ENCODE results near the gene GLYATL1. TPM values are rescaled to one million over a fixed set of nuclear protein-coding genes. Genes with fewer than 3 reads are reported as not detected.
A peak's percentile ranks its signal among the peaks of the same experiment; 100 is the strongest.

GLYATL1 gene
- total RNA-seq, 2 experiments from 2014 or later, result 0.52 to 1.3 TPM

DNA sequence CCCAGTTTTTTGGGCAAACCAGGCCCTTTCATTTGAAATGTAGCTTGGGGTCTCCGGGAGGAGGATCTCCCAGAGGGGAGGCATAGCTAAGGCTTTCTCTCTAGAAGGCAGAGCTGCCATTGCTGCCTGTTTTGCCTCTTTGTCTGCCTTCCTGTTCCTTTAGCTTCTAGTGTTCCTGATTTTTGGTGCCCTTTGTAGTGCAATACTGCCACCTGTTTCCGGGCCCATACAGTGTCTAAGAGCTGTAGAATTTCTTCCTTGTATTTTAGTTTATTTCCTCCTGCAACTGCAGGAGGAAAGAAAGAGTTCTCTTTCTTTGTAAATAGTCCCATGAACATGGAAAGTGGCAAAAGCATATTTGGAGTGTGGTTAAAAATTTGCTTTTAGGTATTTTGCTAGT is 19.3 kb upstream of the GLYATL1 start:
- no peak for DNase-seq
- Mint-ChIP-seq H3K9me3 (peaks cover 19% of the 10 kb centered on the region), H3K27me3 (peaks cover 5% of the 10 kb centered on the region), H3K27ac (no peak overlapping the region), H3K4me3 (no peak overlapping the region), H3K36me3 (no peaks in the 10 kb centered on the region), H3K4me1 (peaks cover 10% of the 10 kb centered on the region)

DNA sequence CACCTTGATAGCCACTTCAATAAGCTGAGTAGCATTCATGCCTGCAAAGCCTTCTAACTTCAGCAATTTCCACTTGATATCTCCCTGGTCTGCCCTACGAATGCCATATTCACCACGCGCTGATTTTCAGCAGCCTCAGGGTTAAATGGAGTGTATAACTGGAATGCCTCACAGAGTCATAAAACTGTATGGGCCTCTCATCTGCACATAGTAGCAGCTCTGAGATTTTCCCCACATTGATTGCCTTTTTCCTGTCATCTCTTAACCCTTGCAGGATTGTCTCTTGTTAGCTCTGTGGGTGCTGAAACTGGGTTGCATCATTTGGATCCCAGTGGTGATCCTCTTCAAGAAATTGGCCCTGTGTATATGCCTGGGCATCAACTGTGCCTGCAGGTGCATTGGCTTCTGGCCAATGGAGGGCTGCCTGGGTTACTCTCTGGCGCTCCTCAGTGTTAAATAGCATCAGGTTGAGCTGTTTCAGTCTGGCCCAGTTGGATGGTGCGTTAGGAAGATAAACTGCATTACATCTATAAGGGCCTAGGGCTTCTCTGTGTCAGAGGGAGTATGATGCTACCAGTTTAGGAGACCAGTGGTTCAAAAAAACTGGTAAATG is 17.4 kb upstream of the GLYATL1 start:
- H3K9me3 Mint-ChIP-seq, result peaks cover 11% of the 10 kb centered on the region
- peaks cover 10% of the 10 kb centered on the region for H3K4me1 Mint-ChIP-seq
- DNase-seq, result no peak
- H3K4me3 Mint-ChIP-seq, result no peak overlapping the region
- H3K36me3 Mint-ChIP-seq, result no peaks in the 10 kb centered on the region
- peaks cover 5% of the 10 kb centered on the region for H3K27me3 Mint-ChIP-seq
- no peak overlapping the region for H3K27ac Mint-ChIP-seq

DNA sequence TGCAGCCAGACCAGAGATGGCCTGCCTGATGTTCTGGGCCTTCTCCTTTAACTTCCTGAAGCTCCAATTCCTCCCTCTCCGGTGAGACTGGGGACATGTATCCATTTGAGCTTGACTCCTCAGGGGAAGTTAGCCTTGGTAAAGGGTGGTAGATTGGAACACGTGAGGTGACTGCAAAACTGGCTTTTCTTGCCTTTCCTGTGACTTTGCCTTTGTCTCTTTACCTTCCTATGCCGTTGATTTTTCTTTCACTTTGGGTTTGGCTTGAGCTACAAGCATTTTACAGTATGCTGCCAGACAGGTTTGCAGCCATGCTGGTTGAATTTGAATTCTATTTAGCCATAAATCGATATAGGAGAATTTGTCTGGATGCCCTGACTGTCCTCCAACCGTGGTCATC is 16.8 kb upstream of the GLYATL1 start:
- peaks cover 5% of the 10 kb centered on the region for H3K27me3 Mint-ChIP-seq
- no peak for DNase-seq
- peaks cover 12% of the 10 kb centered on the region for H3K4me1 Mint-ChIP-seq
- H3K9me3 Mint-ChIP-seq, result peaks cover 5% of the 10 kb centered on the region
- H3K36me3 Mint-ChIP-seq, result no peaks in the 10 kb centered on the region
- H3K27ac Mint-ChIP-seq, result no peak overlapping the region
- no peak overlapping the region for H3K4me3 Mint-ChIP-seq

DNA sequence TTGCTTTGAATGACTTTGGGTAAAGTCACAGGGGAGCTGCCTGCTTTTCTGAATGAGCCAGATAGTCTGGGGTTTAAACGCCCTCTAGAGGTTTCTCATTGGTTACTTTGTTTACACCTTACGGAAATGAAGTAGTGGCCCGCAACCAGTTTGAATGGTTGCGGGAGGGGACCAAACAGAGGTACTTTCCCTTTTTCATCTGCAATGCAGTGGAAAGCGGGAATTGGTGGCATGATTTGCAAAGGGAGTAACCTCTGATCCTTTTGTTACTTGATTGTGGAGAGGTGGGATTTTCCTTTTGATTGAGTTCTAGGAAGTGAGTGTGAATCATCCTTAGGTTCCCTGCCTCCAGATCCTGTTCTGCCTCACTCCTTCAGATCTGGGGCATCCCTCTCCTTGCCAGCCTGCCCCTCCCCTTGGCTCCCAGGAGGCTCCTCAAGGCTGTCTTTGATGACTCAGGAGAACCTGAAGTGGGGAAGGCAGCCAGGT is 15.9 kb upstream of the GLYATL1 start:
- peaks cover 19% of the 10 kb centered on the region for H3K4me1 Mint-ChIP-seq
- H3K4me3 Mint-ChIP-seq, result peak overlapping the region; percentile 29
- no peak overlapping the region for H3K27ac Mint-ChIP-seq
- H3K36me3 Mint-ChIP-seq, result no peaks in the 10 kb centered on the region
- peaks cover 5% of the 10 kb centered on the region for H3K27me3 Mint-ChIP-seq
- peaks cover 1% of the 10 kb centered on the region for H3K9me3 Mint-ChIP-seq
- peak; percentile 11 for DNase-seq

DNA sequence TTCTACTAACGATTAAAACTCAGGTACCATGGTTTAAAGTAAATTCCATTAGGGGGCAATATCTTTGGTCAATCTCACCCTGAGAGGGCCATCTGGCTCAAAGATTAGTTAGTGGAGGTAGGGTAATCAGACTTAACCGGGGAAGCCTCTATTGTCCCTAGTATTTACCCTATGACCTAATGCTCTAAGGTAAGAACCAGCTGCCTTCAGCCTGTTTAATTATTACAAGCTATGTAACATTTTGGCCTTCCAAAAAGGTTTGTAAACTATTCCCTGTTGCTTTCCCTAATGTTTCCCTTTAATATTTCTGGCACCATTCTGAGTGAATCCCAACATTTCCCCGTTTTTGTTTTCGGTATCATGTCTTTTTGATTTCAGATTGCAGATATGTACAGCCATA is 15.1 kb upstream of the GLYATL1 start:
- H3K36me3 Mint-ChIP-seq, result no peaks in the 10 kb centered on the region
- H3K4me3 Mint-ChIP-seq, result no peak overlapping the region
- DNase-seq, result no peak
- peaks cover 22% of the 10 kb centered on the region for H3K4me1 Mint-ChIP-seq
- H3K9me3 Mint-ChIP-seq, result no peaks in the 10 kb centered on the region
- H3K27me3 Mint-ChIP-seq, result peaks cover 5% of the 10 kb centered on the region
- no peak overlapping the region for H3K27ac Mint-ChIP-seq

DNA sequence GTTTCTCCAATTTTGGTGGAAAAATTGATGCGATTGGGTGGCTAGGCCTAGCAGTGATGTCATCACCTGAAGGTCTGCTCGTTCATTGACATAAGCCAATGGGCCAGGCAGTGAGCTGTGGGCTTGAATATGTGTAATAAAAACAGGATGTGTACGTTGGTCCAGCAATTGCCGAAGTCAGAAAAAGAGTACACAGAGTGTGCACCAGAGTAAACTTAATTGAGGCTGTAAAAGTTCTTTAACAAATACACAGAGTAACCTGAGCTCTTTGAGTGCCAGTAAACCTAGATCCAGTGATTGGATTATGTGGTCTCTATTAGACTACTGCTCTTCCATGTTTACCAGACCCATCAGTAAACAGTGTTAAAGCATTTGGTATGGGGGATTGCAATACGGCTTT is 13.0 kb upstream of the GLYATL1 start:
- Mint-ChIP-seq H3K4me3 (no peak overlapping the region), H3K36me3 (no peaks in the 10 kb centered on the region), H3K27me3 (peaks cover 5% of the 10 kb centered on the region), H3K27ac (no peak overlapping the region), H3K4me1 (peaks cover 22% of the 10 kb centered on the region), H3K9me3 (no peaks in the 10 kb centered on the region)
- DNase-seq, result no peak

DNA sequence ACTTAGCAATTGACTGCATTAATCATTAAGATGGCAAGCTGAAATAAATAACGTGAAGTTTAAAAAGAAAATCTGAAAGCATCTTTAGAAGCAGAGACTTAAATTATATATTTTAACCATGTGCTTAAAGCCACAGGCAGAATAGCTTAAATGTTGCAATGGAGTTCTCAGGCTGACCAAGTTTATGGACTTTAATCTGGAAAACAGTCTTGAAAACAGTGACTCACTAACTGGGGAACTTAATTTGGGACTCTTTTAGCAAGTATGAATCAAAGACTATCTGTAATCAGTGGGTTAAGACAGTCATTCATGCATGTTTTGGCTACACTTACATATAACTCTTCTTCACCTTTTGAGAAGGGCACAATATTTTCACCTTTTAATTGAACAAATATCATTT is 12.6 kb upstream of the GLYATL1 start:
- DNase-seq, result no peak
- Mint-ChIP-seq H3K27me3 (peaks cover 5% of the 10 kb centered on the region), H3K4me1 (peaks cover 22% of the 10 kb centered on the region), H3K27ac (no peak overlapping the region), H3K36me3 (no peaks in the 10 kb centered on the region), H3K9me3 (no peaks in the 10 kb centered on the region), H3K4me3 (no peak overlapping the region)

DNA sequence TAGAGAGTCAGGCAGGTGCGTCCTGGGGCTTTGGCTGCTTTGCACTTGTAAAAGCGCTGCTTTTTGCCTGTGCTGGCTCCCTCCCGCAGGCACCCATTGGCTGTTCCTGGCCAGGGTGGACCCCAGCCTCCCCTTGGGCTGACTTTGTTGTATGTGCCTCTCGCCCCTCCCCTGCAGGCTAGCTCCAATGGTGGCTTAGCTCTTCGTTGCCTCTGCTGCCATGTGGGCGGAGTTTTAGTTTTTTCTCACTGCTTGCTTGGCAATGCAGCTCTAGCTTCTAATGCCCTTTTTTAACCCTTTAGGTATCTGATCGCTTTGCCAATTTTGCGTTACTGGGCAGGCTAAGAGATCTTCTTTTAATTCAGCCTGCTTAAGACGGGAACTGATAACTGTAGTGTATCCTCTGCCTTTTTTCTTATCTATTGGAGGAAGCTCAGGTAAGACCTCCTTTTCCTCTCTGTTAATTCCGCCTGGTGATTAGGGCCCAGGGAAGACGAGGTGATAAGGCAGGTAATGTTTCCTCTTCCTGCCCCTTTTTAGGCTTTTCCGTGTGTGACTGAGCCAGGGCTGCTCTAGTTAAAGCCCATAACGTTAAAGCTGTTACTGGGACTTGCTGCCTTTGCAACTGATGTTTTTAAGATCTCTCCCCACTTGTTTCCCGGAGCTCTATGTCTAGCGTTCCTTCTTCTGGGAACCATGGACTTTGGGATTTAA is 11.7 kb upstream of the GLYATL1 start:
- DNase-seq, result peak; percentile 40
- Mint-ChIP-seq H3K27ac (no peak overlapping the region), H3K27me3 (peaks cover 5% of the 10 kb centered on the region), H3K9me3 (no peaks in the 10 kb centered on the region), H3K4me1 (peaks cover 22% of the 10 kb centered on the region), H3K36me3 (no peaks in the 10 kb centered on the region), H3K4me3 (peak overlapping the region; percentile 46)

DNA sequence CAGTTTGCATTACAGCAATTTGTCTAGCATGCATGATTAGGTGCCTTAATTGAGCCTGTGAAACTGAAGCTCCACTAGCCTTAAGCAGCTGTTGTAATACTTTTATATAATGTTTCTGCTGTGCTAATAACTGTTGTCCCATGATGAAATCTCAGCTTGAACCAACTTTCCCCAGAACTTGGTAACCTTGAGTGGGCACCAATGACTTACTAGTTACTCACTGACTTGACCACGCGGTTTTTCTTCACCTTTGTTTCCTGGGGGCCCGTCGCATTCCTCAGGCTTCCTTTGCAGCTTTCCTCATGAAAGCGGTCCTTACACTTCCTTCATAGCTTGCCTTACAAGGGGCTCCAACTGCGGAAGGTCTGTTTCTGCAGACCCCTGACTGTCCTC is 11.2 kb upstream of the GLYATL1 start:
- DNase-seq, result no peak
- peak overlapping the region; percentile 46 for H3K4me3 Mint-ChIP-seq

DNA sequence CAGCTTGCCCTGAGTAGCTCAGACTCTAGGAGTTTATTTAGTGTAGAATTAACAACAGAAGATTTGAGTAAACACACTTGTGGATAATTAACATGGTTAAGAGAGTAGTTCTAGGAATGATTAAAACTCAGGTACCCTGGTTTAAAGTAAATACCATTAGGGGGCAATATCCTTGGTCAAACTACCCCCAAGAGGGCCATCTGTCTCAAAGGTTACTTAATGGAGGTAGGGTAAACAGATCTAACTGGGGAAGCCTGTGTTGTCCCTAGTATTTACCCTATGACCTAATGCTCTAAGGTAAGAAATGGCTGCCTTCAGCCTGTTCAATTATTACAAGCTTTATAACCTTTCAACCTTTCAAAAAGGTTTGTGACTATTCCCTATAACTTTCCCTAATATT is 10.6 kb upstream of the GLYATL1 start:
- DNase-seq, result no peak
- no peak overlapping the region for H3K27ac Mint-ChIP-seq
- no peak overlapping the region for H3K4me3 Mint-ChIP-seq
- peaks cover 11% of the 10 kb centered on the region for H3K4me1 Mint-ChIP-seq
- no peaks in the 10 kb centered on the region for H3K36me3 Mint-ChIP-seq
- no peaks in the 10 kb centered on the region for H3K9me3 Mint-ChIP-seq
- H3K27me3 Mint-ChIP-seq, result no peaks in the 10 kb centered on the region

More for the DNA sequence above, 11.2 kb upstream of the GLYATL1 start:
- Mint-ChIP-seq H3K4me1 (peaks cover 16% of the 10 kb centered on the region), H3K27me3 (peaks cover 3% of the 10 kb centered on the region), H3K36me3 (no peaks in the 10 kb centered on the region), H3K9me3 (no peaks in the 10 kb centered on the region), H3K27ac (no peak overlapping the region)

DNA sequence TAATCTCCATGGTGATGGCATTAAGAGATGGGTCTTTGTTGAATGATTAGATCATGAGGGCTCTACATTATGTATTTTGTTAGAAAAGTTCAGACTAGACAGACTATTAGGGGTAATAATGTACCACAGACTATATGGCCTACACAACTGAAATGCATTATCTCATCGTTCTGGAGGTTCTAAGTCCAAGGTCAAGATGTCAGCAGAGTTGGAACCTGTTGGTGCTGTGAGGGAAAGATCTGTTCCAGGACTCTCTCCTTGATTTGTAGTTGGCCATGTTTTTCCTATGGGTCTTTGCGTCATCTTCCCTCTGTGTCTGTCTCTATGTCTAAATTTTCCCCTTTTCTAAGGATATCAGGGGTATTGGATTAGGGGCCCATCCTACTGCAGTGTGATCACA is 8.4 kb upstream of the GLYATL1 start:
- Mint-ChIP-seq H3K4me1 (peaks cover 11% of the 10 kb centered on the region), H3K27ac (no peak overlapping the region), H3K4me3 (no peak overlapping the region), H3K27me3 (no peaks in the 10 kb centered on the region), H3K36me3 (no peaks in the 10 kb centered on the region), H3K9me3 (no peaks in the 10 kb centered on the region)
- DNase-seq, result no peak

DNA sequence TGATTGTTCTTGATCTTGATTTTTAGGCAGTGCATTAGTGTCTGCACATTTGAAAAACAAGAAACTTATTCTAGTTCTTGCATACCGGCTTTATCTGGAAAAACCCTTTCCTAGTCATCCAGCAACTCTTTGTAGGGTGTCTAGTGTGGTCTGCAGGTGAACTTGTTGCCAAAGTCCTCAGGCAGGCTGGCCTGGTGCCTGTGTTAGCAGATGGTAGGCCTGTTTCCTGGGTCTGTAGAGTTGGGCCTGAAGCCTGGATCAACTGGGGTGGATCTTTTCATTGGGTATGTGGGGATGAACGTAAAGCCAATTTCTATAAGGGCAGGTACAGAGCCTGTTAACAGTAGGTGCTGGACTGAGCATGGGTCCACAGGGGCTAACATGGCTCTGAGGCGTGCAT is 5.6 kb upstream of the GLYATL1 start:
- Mint-ChIP-seq H3K9me3 (no peaks in the 10 kb centered on the region), H3K4me1 (no peaks in the 10 kb centered on the region), H3K27me3 (no peaks in the 10 kb centered on the region), H3K27ac (no peak overlapping the region), H3K36me3 (no peaks in the 10 kb centered on the region), H3K4me3 (no peak overlapping the region)
- DNase-seq, result no peak

DNA sequence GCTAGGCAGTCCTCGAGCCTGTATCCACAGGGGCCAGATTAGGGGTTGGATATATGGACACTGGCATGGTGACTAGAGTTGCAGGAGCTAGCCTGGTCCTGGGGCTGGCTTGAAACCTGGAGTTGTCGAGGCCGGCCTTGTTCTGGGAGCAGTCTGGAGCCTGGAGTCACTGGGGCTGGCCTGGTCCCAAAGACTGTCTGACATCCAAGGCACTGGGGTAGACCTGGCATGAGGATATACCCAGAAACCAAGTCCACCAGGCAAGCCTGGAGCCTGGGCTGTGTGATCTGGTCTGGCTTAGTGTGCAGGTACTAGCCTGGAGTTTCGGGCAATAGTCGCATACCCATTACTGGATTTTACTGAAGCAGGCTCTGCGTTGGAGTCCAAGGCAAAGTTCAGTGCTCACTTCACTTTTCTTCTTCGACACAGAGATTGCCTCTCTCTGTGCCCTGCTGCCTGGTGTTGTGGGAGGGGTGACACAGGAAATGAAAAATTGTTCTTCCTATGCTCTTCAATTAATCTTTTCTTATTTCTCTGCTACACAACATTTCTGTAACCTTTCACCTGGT is 4.3 kb upstream of the GLYATL1 start:
- Mint-ChIP-seq H3K4me3 (no peak overlapping the region), H3K36me3 (no peaks in the 10 kb centered on the region), H3K27me3 (no peaks in the 10 kb centered on the region), H3K9me3 (no peaks in the 10 kb centered on the region), H3K4me1 (no peaks in the 10 kb centered on the region), H3K27ac (no peak overlapping the region)
- no peak for DNase-seq

DNA sequence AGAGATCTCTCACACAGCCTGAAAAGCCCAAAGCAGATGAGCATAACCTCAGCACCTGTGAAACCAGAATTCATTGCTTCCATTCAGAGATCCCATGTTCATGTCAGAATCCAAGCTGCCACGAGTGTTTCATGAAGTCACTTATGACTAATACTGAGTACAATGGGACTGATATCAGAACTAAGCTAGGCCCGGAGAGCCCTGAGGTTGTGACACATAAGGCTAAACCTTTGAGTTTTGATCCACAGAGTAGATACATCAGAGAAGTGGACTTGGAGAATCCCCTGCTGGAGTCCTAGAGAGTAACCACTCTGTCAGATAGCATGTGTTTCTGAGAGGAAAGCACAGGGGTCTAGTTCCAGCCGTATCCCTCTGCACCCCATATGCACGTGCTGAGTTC is 890 bp upstream of the GLYATL1 start:
- H3K36me3 Mint-ChIP-seq, result no peaks in the 10 kb centered on the region
- no peak overlapping the region for H3K27ac Mint-ChIP-seq
- no peaks in the 10 kb centered on the region for H3K4me1 Mint-ChIP-seq
- no peaks in the 10 kb centered on the region for H3K27me3 Mint-ChIP-seq
- no peak for DNase-seq
- no peak overlapping the region for H3K4me3 Mint-ChIP-seq
- no peaks in the 10 kb centered on the region for H3K9me3 Mint-ChIP-seq

DNA sequence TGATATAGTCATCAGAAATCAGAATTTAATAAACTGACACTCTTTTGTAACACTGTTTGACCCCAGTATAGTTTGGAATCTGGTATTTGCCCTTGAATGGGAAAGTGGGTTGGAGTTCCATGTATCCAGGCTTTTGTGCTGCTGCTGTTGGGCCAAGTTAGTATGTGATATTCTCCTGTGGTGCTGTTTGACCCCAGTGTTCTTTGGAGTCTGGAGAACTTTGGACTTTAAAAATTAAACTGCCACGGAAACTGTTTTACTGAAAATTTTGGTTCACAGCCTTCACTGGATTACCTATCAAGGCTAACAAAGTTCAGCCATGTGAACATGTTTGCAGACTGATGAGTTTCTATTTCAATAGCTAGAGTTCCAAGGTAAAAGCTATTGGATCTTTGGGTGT is 740 bp downstream of the GLYATL1 start:
- no peaks in the 10 kb centered on the region for H3K4me1 Mint-ChIP-seq
- no peak for DNase-seq
- no peaks in the 10 kb centered on the region for H3K27me3 Mint-ChIP-seq
- no peak overlapping the region for H3K4me3 Mint-ChIP-seq
- H3K27ac Mint-ChIP-seq, result no peak overlapping the region
- no peaks in the 10 kb centered on the region for H3K9me3 Mint-ChIP-seq
- no peaks in the 10 kb centered on the region for H3K36me3 Mint-ChIP-seq

DNA sequence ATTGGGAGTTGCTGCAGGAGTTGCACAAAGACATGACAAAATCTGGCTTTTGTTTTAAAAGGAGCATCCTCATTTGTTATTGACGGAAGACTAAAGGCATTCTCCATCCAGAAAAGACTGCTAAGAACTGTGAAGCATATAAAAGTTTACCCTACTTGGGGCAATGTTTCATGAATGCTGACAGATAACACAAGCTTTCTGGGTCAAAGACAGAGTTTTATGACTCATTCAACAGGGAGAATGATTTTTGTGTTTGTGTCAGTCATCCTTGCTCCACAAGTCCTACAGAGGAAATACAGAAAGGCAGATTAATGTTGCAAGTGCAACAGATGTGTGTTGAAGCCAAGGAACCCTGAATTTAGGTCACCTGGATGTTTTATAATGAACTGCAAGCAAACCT is 2.5 kb downstream of the GLYATL1 start:
- H3K4me1 Mint-ChIP-seq, result no peaks in the 10 kb centered on the region
- no peaks in the 10 kb centered on the region for H3K9me3 Mint-ChIP-seq
- no peak overlapping the region for H3K4me3 Mint-ChIP-seq
- no peak overlapping the region for H3K27ac Mint-ChIP-seq
- H3K36me3 Mint-ChIP-seq, result no peaks in the 10 kb centered on the region
- H3K27me3 Mint-ChIP-seq, result no peaks in the 10 kb centered on the region
- DNase-seq, result no peak
